GM19239 (cell line): ENCODE data around the gene SHISA7.

Source experiments
- DNase-seq: peaks from one replicate; pipeline ENCODE4 v3.0.0; 2011; ENCODE audit warnings: low spot score; ENCODE audit not compliant: insufficient read length
- FAIRE-seq: peaks from 2 replicates; lab custom pipeline; 2011; peaks lifted over from hg19 to GRCh38; lab: Jason Lieb, UNC

SHISA7 gene

GRCh38 chr19:55443045-55443823, at the start of gene SHISA7:
Gene SHISA7 (minus strand): TSS chr19:55443300. CDS start chr19:55442863, 437 bp downstream.
- DNase-seq (no peak), FAIRE-seq (no peak)

GRCh38 chr19:55492362-55492944, 49.4 kb upstream of the SHISA7 start:
- DNase-seq = no peak
- no peak for FAIRE-seq

- DNase-seq (no peak), FAIRE-seq (no peak)
Measured at GRCh38 chr19:55491546-55492360, 48.7 kb upstream of the SHISA7 start.

GRCh38 chr19:55490478-55491432, 47.7 kb upstream of the SHISA7 start:
- DNase-seq = no peak
- FAIRE-seq = no peak

- DNase-seq (no peak), FAIRE-seq (no peak)
Measured at GRCh38 chr19:55489711-55490477, 46.8 kb upstream of the SHISA7 start.

GRCh38 chr19:55488986-55489710, 46.0 kb upstream of the SHISA7 start:
- FAIRE-seq (no peak), DNase-seq (no peak)

GRCh38 chr19:55487924-55488687, 45.0 kb upstream of the SHISA7 start, which contains the start of gene SSC5D:
Gene SSC5D (plus strand): TSS chr19:55488436. CDS start chr19:55488590, 154 bp downstream.
- FAIRE-seq = no peak
- DNase-seq = no peak

- DNase-seq = no peak
Measured at GRCh38 chr19:55486971-55487923, 44.1 kb upstream of the SHISA7 start.

GRCh38 chr19:55486043-55486970, 43.2 kb upstream of the SHISA7 start:
- DNase-seq (no peak), FAIRE-seq (no peak)

More at GRCh38 chr19:55486971-55487923, 44.1 kb upstream of the SHISA7 start:
- no peak for FAIRE-seq

- DNase-seq (no peak), FAIRE-seq (peak; percentile 51)
Measured at GRCh38 chr19:55485439-55486011, 42.4 kb upstream of the SHISA7 start.

GRCh38 chr19:55484593-55485438, 41.7 kb upstream of the SHISA7 start, which contains the start of gene NAT14:
Gene NAT14 (plus strand): TSS chr19:55485188. CDS start chr19:55485709, 521 bp downstream.
- FAIRE-seq (peak; percentile 85), DNase-seq (peak; percentile 99)

- no peak for DNase-seq
- no peak for FAIRE-seq
Measured at GRCh38 chr19:55483706-55484592, 40.8 kb upstream of the SHISA7 start.
